SK-N-SH treated with all-trans-retinoic acid at 6 μM for 48 hours (cell line): ENCODE data around the gene CSNK1D.

ENCODE experiments used
- ESRRG ChIP-seq: fragments of 250-450 bp; sonication (Bioruptor Pico); IDR thresholded peaks from 2 replicates; pipeline ENCODE4 v1.6.1; 2021; ENCODE audit warnings: mild to moderate bottlenecking
- ISL1 ChIP-seq: fragments of 250-450 bp; sonication (Bioruptor Pico); IDR thresholded peaks from 2 replicates; pipeline ENCODE4 v2.1.2; 2022; ENCODE audit warnings: mild to moderate bottlenecking, moderate library complexity
- OSR1 ChIP-seq: fragments of 250-450 bp; sonication (Bioruptor Pico); IDR thresholded peaks from 2 replicates; pipeline ENCODE4 v1.8.0; 2022; ENCODE audit warnings: moderate library complexity, mild to moderate bottlenecking, inconsistent platforms
- RARB ChIP-seq: fragments of 250-450 bp; sonication (Bioruptor Pico); IDR thresholded peaks from 2 replicates; pipeline ENCODE4 v1.8.0; 2021; ENCODE audit warnings: mild to moderate bottlenecking, moderate library complexity
- ZFP3 ChIP-seq: fragments of 250-450 bp; sonication (Bioruptor Pico); IDR thresholded peaks from 2 replicates; pipeline ENCODE4 v1.5.0; 2020; ENCODE audit warnings: mild to moderate bottlenecking, moderate library complexity
- ZFP30 ChIP-seq: fragments of 450-650 bp; formaldehyde crosslinking; IDR thresholded peaks from 2 replicates; pipeline ENCODE4 v1.5.0; 2022; ENCODE audit warnings: mild to moderate bottlenecking, moderate library complexity
- TF ChIP-seq, protein P1 (sequence below): fragments of 250-450 bp; sonication (Bioruptor Pico); IDR thresholded peaks from 2 replicates; pipeline ENCODE4 v1.8.0; 2020; ENCODE audit warnings: mild to moderate bottlenecking, moderate library complexity, borderline replicate concordance

DNA sequence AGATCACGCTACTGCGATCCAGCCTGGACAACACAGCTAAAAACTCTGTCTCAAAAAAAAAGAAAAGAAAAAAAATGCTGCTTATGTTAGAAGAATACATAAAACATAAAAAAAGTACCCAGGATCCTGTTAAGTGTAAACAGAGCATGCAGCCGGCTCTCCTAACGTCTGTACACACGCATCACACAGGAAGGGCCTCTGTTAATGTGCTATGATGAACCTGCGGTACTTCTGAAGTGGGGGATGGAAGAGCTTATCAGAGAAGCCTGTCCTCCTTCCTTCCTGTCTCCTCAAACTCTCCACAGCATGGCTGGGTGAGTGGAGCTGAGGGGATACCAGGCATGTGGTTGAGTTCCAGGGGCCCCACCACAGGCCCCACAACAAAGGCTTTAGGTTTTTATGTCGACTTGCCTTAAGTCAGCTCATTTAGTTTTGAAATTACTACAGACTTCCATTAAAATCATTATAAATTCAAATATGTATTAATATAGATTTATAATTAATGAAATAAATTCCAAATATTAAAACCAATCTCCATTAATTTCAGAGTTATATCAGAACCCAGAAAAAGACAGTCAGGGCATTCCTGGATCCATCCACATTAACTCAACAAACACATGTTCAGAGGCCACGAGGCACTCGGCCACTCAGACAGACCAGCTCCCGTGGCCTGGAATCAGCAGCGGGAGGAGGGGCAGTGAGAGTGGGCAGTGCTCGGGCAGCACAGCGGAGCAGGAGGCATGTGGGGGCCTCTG is 72.6 kb downstream of the CSNK1D start:
- no peak for TF ChIP-seq ISL1 (CRISPR knock-in tag)
- TF ChIP-seq ZFP3 (CRISPR knock-in tag): no peak
- no peak for TF ChIP-seq OSR1 (CRISPR knock-in tag)
- TF ChIP-seq, protein P1, sequence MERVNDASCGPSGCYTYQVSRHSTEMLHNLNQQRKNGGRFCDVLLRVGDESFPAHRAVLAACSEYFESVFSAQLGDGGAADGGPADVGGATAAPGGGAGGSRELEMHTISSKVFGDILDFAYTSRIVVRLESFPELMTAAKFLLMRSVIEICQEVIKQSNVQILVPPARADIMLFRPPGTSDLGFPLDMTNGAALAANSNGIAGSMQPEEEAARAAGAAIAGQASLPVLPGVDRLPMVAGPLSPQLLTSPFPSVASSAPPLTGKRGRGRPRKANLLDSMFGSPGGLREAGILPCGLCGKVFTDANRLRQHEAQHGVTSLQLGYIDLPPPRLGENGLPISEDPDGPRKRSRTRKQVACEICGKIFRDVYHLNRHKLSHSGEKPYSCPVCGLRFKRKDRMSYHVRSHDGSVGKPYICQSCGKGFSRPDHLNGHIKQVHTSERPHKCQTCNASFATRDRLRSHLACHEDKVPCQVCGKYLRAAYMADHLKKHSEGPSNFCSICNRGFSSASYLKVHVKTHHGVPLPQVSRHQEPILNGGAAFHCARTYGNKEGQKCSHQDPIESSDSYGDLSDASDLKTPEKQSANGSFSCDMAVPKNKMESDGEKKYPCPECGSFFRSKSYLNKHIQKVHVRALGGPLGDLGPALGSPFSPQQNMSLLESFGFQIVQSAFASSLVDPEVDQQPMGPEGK: no peak
- TF ChIP-seq ESRRG (CRISPR knock-in tag): no peak
- no peak for TF ChIP-seq ZFP30
- no peak for TF ChIP-seq RARB (CRISPR knock-in tag)
